ENCODE data around the gene CCL14.

- TF ChIP-seq EP300 (IDR thresholded peaks at IDR 0.05; ENCODE audit: borderline replicate concordance in 1 of 2, low read depth in 1 of 2, low read length in 1 of 2) (no peak), CTCF (IDR thresholded peaks at IDR 0.05) (no peak), POLR2AphosphoS5 (IDR thresholded peaks at IDR 0.05; ENCODE audit: low read depth, low read length) (no peak), MAX (IDR thresholded peaks at IDR 0.05; ENCODE audit: low read depth) (no peak), NRF1 (IDR thresholded peaks at IDR 0.05; ENCODE audit: low read depth, low read length) (no peak), TAF1 (IDR thresholded peaks at IDR 0.05; ENCODE audit: borderline replicate concordance, low read depth, low read length) (no peak), MXI1 (IDR thresholded peaks at IDR 0.05; ENCODE audit: low read depth, low read length) (no peak), RAD21 (IDR thresholded peaks at IDR 0.05; ENCODE audit: low read length) (no peak), RCOR1 (IDR thresholded peaks at IDR 0.05; ENCODE audit: low read length) (no peak), JUND (IDR thresholded peaks at IDR 0.05) (no peak), CHD2 (IDR thresholded peaks at IDR 0.05; ENCODE audit: low read length, partially characterized antibody) (no peak), SMC3 (IDR thresholded peaks at IDR 0.05; ENCODE audit: low read depth, low read length) (no peak)
Observed at GRCh38 chr17:35972945-35973332, 13.6 kb downstream of the CCL14 start.

Data from SK-N-SH (cell line).